ENCODE measurements around the gene JAML. TPM values are rescaled to one million over a fixed set of nuclear protein-coding genes. Genes with fewer than 3 reads are reported as not detected.
A peak's percentile ranks its signal among the peaks of the same experiment; 100 is the strongest.

Gene JAML
- total RNA-seq, 1 experiment from 2014 or later = not detected

DNA sequence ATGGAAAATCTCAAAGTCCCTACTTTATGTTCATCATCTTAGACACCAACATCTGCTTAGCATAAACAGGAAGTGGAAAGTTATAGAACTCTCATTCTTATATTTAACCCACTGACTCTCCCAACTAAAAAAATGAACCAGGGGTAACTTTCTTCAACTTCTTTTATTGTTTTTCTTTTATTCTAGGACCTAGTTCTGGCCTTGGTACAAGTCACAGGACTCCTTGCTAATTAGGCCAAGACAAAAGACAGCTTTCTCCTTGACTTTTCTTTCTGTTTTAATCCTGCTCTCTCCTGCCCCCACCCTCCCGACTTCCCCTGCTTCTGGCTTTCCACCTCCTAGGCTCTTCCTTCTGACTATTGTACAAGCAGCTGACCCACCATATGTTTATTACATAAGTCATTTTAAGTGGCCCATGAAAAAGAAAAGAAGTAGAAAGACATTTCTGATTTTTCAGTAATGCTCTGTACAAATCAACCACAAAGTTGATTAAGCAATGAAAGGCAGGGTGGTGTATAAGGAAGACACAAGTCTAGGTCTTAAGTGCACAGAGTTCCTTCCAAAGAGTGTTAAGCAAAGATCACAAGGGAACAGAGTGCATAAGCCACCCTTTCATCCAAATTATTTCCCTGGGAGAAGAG, 18.3 kb downstream of the JAML start:
- DNase-seq = no peak
- Mint-ChIP-seq H3K27me3 (ENCODE audit: unreplicated experiment) (no peaks in the 10 kb centered on the region), H3K36me3 (ENCODE audit: insufficient read depth, unreplicated experiment) (no peaks in the 10 kb centered on the region), H3K4me1 (ENCODE audit: low read depth, unreplicated experiment) (no peaks in the 10 kb centered on the region), H3K4me3 (ENCODE audit: low read depth, unreplicated experiment) (no peak overlapping the region), H3K9me3 (ENCODE audit: low read depth, unreplicated experiment) (no peaks in the 10 kb centered on the region), H3K27ac (ENCODE audit: unreplicated experiment) (no peak overlapping the region)
- intact Hi-C loops (cut with micrococcal nuclease; ENCODE audit: unreplicated experiment) = no loop called here
- CTCF ChIA-PET = no interaction called here
- BruUV-seq (replicated peaks) = no TSS peak
- TF ChIP-seq, protein P1, sequence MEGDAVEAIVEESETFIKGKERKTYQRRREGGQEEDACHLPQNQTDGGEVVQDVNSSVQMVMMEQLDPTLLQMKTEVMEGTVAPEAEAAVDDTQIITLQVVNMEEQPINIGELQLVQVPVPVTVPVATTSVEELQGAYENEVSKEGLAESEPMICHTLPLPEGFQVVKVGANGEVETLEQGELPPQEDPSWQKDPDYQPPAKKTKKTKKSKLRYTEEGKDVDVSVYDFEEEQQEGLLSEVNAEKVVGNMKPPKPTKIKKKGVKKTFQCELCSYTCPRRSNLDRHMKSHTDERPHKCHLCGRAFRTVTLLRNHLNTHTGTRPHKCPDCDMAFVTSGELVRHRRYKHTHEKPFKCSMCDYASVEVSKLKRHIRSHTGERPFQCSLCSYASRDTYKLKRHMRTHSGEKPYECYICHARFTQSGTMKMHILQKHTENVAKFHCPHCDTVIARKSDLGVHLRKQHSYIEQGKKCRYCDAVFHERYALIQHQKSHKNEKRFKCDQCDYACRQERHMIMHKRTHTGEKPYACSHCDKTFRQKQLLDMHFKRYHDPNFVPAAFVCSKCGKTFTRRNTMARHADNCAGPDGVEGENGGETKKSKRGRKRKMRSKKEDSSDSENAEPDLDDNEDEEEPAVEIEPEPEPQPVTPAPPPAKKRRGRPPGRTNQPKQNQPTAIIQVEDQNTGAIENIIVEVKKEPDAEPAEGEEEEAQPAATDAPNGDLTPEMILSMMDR (IDR thresholded peaks at IDR 0.05; ENCODE audit: unreplicated experiment) = no peak

DNA sequence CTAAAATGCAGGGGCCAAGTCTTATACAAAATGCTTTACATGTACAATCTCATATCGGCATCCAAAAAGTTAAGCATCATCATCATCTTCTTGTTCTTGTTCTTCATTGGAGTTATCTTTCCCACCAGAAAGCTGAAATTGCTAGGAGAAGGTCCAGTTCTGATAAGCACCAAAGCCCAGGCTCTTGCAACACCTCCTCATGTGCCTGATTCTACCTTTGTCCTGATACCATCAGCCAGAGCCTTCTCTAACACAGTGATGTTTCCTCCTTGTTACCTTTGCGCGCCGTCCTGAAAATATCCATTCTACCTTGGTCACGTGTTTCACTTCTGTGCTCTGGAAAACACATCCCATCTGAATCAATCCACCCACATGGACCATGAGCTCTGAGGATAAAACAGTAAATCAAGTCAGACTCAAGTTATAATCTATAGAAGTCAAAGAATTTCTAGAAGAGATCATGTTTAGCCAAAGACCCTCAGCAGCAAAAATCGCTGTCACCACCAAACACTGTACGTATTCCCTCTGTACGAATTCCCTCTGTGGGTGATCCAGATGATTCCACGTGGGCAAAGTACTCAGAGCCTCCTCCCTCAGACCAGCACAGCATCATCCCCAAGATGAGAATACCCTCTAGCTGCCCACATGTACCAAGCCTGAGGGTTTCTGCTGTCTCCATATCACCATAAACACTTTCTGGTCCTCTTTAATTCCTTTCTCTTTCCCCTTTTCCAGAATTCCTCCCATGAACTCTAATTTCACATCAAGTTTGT, 19.0 kb downstream of the JAML start:
- H3K4me1 Mint-ChIP-seq (ENCODE audit: low read depth, unreplicated experiment) = no peaks in the 10 kb centered on the region
- no peaks in the 10 kb centered on the region for H3K9me3 Mint-ChIP-seq (ENCODE audit: low read depth, unreplicated experiment)
- no peak overlapping the region for H3K4me3 Mint-ChIP-seq (ENCODE audit: low read depth, unreplicated experiment)
- TF ChIP-seq, protein P1 (IDR thresholded peaks at IDR 0.05; ENCODE audit: unreplicated experiment) = no peak
- H3K36me3 Mint-ChIP-seq (ENCODE audit: insufficient read depth, unreplicated experiment) = no peaks in the 10 kb centered on the region
- intact Hi-C loops (cut with micrococcal nuclease; ENCODE audit: unreplicated experiment) = no loop called here
- no peak for DNase-seq
- CTCF ChIA-PET = no interaction called here
- no TSS peak for BruUV-seq (replicated peaks)
- H3K27me3 Mint-ChIP-seq (ENCODE audit: unreplicated experiment) = no peaks in the 10 kb centered on the region
- no peak overlapping the region for H3K27ac Mint-ChIP-seq (ENCODE audit: unreplicated experiment)

DNA sequence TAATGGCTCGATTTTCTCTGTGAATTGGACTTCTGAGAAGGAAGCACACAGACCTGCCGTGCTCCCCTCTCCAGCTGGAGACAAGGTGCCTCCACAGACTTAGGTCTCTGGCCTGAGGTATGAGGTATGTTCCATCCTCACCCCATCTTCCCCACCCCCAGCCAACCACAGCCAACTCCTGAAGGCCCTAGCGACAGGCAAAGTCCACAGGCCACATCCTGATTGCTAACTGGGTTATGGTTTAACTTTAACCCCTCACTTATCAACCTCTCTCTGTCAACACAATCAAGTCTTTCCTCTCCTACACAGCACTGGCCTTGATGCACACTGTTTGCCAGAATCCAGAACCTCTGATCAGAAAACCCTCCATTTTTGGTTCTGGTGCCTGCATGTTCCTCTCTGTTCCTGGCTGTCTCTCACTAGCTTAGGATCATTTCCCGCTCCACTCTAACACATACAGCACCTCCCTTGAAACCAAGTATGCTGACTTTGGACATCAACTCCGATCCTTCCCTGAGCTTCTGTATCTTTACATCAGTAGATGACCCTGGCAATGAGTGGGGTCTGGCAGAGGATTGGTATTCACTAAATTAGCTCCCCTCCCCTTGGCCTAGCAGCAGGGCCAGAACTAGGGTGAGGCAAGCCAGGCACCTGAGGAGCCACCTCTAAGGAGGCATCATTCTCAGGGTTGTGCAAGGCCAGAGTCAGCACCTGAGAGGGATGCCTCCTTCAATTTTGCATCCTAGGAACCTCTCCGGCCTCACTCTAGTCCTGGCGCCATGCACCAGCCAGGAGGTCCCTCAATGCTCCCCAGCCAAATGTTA, 22.0 kb downstream of the JAML start:
- H3K4me3 Mint-ChIP-seq (ENCODE audit: low read depth, unreplicated experiment) = no peak overlapping the region

DNA sequence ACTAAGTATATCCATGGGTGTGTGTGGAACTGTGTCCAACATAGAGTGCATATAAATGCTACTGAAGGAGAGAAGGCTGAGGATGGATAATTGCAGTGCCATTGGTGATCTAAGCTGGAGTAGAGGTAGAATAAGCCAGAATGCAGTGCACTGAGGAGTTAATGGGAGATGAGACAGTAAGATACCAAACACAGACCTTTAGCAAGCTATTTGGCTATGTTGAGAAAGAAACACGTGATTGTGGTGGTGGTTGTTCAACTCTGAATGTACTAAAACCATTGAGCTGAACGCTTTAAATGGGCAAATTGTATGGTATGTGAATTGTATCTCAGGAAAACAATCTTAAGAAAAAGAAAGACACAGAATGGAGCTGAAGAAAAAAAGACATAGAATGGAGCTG, 22.8 kb downstream of the JAML start:
- TF ChIP-seq, protein P1 (IDR thresholded peaks at IDR 0.05; ENCODE audit: unreplicated experiment) = no peak
- Mint-ChIP-seq H3K4me1 (ENCODE audit: low read depth, unreplicated experiment) (no peaks in the 10 kb centered on the region), H3K4me3 (ENCODE audit: low read depth, unreplicated experiment) (no peak overlapping the region), H3K27ac (ENCODE audit: unreplicated experiment) (no peak overlapping the region), H3K27me3 (ENCODE audit: unreplicated experiment) (no peaks in the 10 kb centered on the region), H3K9me3 (ENCODE audit: low read depth, unreplicated experiment) (no peaks in the 10 kb centered on the region), H3K36me3 (ENCODE audit: insufficient read depth, unreplicated experiment) (no peaks in the 10 kb centered on the region)
- DNase-seq = no peak
- intact Hi-C loops (cut with micrococcal nuclease; ENCODE audit: unreplicated experiment) = no loop called here
- CTCF ChIA-PET = interaction anchor here (0.9 to 1.6 kb wide), 3 partner anchors 12 to 152 kb away, joined by 3 to 5 read pairs (median 3); no protein-coding TSS in a partner anchor
- BruUV-seq (replicated peaks) = no TSS peak

More for the DNA sequence above, 22.0 kb downstream of the JAML start:
- intact Hi-C loops (cut with micrococcal nuclease; ENCODE audit: unreplicated experiment) = no loop called here
- CTCF ChIA-PET = interaction anchor here (0.9 to 1.6 kb wide), 4 partner anchors 12 to 151 kb away, joined by 3 to 5 read pairs (median 3); no protein-coding TSS in a partner anchor
- Mint-ChIP-seq H3K4me1 (ENCODE audit: low read depth, unreplicated experiment) (no peaks in the 10 kb centered on the region), H3K9me3 (ENCODE audit: low read depth, unreplicated experiment) (no peaks in the 10 kb centered on the region), H3K27me3 (ENCODE audit: unreplicated experiment) (no peaks in the 10 kb centered on the region), H3K36me3 (ENCODE audit: insufficient read depth, unreplicated experiment) (no peaks in the 10 kb centered on the region), H3K27ac (ENCODE audit: unreplicated experiment) (no peak overlapping the region)
- DNase-seq = peak; percentile 14
- BruUV-seq (replicated peaks) = no TSS peak
- TF ChIP-seq, protein P1 (IDR thresholded peaks at IDR 0.05; ENCODE audit: unreplicated experiment) = no peak
